Activated T-cell treated with anti-CD3 and anti-CD28 coated beads for 48 hours (primary cell): ENCODE data around the gene NHEJ1.

ENCODE experiments used
- DNase-seq: peaks from one replicate; pipeline ENCODE4 v3.0.0-alpha.2; 2020; ENCODE audit warnings: low read depth

Gene NHEJ1

DNA sequence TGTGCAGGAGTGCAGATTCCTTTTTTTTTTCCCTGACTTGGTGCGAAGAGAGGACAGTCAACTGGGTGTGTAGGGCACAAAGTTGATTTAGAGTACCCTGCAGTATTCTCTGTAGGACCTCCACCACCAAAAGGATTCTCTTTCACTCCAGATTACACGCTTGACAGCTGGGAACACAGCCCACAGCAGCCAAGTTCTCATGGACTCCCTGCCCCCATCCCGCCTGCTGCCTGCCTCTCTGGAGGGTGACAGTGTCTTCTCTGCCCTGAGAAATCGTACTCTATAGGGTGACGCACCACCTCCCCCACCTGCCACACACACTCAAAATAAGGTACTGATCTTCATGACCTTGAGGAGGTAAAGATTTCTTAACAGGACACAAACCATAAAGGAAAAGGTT is 73.3 kb downstream of the NHEJ1 start:
- DNase-seq = no peak

GRCh38 chr2:219086196-219086595 is 74.4 kb downstream of the NHEJ1 start:
- no peak for DNase-seq

DNA sequence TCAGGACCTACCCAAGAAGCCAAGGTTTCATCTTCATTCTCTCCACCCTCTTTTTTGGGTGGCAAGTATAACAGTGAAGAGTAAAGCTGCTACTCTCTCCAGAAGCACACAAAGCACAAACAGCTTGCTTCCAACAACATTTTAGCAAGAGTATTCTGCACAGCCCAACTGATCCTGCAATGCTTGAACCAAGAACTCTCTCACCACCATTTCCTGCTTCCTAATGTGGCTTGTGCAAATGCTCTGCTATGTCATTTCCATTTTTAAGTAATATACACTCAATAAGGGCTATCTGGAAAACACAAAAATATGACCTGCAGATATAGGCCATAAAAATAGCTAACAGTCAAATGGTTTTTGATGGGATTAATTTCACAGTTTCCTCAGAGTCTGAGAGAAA is 75.8 kb downstream of the NHEJ1 start:
- DNase-seq = no peak

DNA sequence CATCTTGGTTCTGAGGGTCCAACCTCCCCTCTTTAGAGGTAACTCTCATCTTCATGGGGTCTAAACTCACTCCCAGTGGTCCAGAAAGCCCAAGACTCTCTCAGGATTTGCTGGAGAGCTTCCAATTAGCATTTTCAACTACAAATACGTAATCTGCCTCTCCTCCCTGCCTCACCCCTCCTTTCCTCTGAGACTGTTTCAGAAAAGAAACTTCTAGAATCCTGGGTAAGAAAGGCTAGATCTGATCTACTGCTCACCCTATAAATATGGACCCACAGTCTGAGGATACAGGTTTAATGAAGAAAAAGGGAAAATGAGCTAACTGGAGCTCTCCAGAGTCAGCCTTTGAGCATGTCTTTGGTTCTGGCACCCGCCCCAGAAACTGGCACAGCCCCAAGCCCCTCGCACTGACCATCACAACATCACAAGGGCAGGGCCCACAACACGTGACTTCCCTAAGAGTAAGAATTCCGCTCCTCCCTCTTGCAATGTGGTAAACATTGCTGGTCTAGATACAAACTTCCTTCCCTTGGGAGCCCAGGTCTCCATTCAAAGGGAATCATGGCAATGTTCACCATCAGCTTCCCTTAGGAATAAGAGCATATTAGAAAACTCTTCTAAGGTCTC is 78.2 kb downstream of the NHEJ1 start:
- DNase-seq = no peak

DNA sequence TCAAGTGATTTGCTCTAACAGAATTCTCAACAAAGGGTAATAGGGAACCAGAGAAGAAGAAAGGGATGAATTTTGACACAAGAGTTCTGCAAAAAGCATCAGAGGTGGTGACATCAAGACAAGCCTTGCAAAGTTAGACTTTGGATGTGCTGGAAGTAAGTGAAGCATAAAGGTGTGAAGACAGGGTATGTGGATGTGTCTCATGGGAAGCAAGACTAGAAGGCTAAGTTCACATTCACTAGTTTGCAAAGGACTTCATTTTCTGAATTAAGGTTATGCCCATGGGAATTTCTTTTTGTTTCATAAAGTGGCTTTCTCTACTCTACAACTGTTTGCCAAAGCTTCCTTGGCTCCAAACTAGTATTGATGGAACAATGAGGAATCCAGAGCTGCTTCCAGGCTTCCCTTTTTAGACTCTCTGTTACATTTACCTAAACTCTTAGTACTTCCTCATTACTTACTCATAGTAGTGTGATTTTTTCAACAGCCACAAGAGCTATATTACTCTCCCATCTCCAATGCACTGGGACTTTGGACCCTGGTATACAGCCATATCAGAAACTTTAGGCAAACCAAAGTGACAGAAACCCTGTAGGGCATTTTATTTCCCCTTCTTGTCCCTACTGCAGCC is 78.8 kb downstream of the NHEJ1 start:
- no peak for DNase-seq

DNA sequence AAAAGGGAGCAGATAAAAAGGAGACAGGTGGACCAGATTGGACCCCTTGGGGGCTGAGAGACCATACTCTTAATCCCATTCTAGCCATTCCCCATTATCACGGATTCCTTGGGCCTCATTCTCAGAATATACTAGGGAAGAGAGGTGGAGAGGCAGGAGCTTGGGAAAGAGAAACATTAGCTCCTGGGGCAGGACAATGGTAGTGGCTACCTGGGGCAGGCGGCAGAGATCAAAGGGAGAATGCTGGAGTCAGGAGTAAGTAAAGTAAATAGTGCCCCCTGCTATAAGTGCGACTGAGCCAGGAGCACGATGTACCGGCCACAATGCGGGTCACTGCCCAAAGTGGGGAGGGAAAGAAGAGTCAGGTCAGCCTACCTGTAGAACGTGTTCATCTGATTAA is 79.5 kb downstream of the NHEJ1 start:
- no peak for DNase-seq

- DNase-seq = no peak
These were observed 81.2 kb downstream of the NHEJ1 start for GRCh38 chr2:219079417-219079816.

DNA sequence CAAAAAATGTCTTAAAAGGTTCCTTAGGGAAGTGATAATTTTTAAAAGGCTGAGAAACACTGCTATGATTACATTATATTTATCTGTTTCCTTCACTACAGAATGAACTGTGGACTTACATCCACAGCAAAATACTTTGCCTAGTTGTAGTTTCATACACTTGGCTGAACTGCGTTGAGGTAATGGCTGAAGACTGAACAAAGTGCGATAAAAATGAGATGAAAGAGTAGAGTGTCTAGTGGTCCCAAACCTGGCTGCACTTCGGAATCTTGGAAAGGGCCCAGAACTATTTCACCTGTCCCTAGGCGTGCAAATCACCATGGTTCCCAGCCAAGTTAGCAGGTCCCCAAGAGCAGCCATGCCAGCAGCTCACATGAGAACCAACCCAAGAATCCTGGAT is 81.7 kb downstream of the NHEJ1 start:
- DNase-seq = no peak

DNA sequence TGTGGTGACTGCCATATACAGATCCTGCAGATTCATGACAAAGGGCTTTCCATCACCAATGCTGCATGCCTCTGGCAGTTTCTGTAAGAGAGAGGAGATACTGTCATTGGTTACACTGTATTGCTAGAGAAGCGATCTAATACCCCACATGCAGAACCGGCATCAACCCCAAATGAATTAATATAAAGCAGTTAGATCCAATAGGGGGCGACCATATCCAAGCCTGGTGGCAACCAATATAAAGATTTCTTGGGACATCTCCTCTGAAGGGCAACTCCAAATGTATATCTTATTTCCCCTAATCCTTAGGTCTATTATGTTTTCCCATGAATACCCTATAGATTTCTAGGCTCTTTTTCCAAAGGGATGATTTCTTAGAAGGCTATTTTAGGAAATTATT is 82.5 kb downstream of the NHEJ1 start:
- no peak for DNase-seq

DNA sequence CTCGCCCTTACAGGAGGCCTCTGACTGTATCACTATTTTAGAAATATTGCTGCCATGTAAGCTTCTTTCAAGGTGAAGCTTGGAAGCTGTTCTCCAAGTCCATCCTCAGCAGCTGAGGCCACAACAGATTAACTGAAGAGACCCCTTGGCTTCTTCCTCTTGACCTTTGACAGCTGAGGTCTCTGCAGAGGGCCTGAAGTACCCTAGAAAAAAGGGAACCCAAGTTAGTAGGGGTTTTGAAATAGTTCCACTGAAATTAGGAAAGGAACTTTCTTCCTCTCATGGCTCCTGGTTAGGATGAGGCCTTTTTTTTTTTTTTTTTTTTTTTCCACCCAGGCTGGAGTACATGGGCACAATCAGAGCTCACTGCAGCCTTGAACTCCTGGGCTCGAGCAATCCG is 84.4 kb downstream of the NHEJ1 start:
- DNase-seq = no peak

DNA sequence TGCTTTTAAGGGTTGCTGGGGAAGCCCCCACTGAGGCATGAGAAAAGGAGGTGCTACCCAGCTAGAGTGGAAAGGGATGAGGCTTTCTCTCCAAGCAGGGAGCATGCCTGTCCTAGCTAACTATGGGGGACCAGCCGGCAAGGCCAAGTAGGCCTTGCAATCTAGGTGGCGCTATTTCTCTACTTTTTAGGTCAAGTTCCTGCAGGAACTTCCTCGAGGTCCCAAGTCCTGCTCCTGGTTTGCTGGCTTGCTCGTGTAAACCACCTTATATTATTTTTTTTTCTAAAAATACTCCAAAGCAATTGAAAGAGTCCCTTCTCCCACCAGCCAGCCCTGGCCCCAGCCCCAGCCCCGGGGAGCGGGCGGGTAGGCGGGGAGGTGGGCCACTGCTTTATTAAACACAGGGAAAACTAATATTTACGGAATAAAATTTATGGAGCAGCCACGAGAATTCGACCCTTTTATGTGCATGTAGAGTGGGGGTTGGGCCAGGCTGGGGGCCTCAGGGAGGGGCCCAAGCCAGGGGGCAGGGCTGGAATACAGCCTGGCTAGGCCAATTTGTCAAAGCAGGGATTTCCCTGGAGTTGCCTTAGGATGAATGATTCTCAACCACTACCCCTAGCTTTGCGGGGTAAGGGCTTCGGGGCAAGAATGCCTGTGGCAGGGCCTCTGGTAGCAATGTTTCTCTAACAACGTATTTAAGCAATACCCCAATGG is 87.0 kb downstream of the NHEJ1 start:
- no peak for DNase-seq

GRCh38 chr2:219072741-219073250 is 87.8 kb downstream of the NHEJ1 start:
- no peak for DNase-seq

GRCh38 chr2:219071131-219071816 is 89.3 kb downstream of the NHEJ1 start:
- DNase-seq = no peak

- no peak for DNase-seq
These were observed 95.1 kb downstream of the NHEJ1 start for GRCh38 chr2:219065484-219065883.

DNA sequence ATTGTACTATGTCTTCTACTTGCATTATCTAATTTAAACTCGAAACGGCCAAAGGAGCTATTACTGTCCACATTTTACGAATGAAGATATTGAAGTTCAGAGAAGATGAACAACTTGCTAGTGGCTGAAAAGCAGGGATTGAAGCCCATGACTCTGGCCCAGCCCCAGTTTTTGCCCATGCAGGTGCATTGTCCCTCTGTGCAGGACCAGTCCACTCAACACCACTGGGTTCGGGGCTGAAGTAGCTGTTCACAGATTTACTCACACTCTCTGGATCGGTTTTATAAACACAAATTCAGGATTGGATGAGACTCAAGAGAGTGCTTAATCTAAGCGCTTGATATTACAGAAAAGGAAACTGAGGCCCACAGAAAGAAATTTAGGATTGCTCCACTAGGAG is 98.5 kb downstream of the NHEJ1 start:
- DNase-seq = no peak

GRCh38 chr2:219060821-219061791 is 99.5 kb downstream of the NHEJ1 start, which contains the start of gene IHH:
TSS of gene IHH (minus strand) at chr2:219060921. CDS start at chr2:219060467, 454 bp downstream.
- DNase-seq = no peak

- DNase-seq = no peak
These were observed 100.6 kb downstream of the NHEJ1 start for GRCh38 chr2:219059725-219060682.

DNA sequence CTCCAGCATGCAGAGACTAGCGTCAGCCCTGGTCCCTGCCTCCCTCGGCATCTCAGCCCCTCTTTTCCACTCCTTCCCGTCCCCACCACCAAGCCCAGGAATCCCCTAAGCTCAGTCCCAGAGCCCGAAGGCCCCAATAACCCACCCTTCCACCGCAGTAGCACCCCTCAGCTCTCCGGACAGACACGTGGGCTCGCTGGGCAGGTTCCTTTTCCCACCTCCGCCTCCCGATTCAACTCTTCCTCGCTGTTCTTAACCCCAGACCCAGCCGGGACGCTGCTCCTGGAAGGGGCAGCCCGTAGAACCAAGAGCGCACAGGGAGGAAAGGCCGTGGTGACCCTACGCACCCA is 101.3 kb downstream of the NHEJ1 start:
- no peak for DNase-seq

GRCh38 chr2:219058541-219059374 is 101.9 kb downstream of the NHEJ1 start:
- DNase-seq = no peak
